GM21576 (cell line): Measurements from ENCODE around the gene DPRX.
"Not testable (repeated sequence)": the region's sequence is repeated elsewhere in the genome, so short reads cannot be mapped to it uniquely, and the experiment has no call there.

Source experiments
- ATAC-seq: cut with Tn5 transposase; IDR thresholded peaks from one replicate; pipeline ENCODE4 v1.9.1; 2021; ENCODE audit warnings: mild to moderate bottlenecking, moderate library complexity; ENCODE audit not compliant: unreplicated experiment

The DPRX gene

DNA sequence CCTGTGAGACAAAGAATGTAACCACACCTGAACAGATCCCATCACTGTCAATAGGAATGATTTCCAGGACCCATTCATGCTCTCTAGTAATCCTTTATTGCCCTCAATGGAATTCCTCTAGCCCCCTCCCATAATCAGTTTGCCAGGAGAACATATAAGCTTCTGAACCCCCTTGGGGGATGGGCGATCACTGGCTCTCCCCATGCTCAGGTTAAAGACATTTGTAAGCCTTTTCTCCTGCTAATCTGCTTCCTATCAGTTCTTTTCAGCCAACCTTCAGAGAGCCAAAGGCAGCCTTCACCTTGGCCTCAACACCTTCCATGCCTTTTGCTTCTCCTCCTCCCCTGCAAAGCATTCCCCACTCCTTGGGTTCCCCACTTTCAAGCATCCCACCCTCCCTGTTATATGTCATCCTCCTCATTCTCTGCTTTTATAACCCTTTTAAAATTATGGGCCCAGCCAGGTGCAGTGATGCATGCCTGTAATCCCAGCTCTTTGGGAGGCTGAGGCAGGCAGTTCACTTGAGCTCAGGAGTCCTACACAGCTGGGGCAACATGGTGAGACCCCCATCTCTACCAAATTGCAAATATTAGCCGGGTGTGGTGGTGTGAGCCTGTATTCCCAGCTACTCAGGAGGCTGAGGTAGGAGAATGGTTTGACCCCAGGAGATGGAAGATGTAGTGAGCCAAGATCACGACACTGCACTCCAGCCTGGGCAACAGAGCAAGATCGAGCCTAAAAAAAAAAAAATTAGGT lies 12.4 kb downstream of the DPRX start:
- no peak for ATAC-seq

DNA sequence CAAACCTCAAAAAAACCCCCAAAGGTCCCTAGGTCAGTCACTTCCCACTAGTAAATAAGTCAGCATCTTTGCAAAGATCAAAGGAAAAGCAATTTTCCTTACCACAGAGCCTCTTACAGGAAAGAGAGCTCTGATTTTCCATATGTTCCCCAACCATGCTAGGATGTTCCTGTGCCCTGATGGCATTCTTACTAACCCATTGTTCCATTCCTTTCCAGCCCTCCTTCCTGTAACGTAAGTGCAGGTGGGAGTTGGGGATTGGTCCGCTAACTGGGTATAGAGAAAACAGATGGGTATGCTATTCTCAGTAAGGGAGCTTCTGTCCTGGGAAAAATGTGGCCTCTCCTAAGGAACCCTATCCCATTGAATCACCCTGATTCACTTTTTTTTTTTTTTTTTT lies 14.3 kb downstream of the DPRX start:
- ATAC-seq, result no peak

DNA sequence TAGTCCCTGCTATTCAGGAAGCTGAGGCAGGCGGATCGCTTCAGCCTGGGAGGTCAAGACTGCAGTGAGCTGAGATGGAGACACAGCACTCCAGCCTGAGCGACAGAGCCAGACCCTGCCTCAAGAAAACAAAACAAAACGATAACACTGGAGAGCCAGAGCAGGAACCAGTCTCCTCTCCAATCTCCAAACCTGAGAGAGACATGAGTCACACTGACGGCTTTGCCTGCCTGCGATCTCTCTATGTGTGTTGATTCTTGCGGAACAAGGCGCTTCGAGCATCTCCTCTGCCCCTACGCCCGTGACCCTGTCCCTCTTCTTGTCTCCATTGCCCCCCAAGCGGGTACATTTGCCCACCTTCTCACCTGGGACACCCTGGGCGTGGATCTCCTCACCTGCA lies 15.6 kb downstream of the DPRX start:
- ATAC-seq, result no peak

GRCh38 chr19:53647792-53648191 lies 16.0 kb downstream of the DPRX start:
- ATAC-seq, result no peak

DNA sequence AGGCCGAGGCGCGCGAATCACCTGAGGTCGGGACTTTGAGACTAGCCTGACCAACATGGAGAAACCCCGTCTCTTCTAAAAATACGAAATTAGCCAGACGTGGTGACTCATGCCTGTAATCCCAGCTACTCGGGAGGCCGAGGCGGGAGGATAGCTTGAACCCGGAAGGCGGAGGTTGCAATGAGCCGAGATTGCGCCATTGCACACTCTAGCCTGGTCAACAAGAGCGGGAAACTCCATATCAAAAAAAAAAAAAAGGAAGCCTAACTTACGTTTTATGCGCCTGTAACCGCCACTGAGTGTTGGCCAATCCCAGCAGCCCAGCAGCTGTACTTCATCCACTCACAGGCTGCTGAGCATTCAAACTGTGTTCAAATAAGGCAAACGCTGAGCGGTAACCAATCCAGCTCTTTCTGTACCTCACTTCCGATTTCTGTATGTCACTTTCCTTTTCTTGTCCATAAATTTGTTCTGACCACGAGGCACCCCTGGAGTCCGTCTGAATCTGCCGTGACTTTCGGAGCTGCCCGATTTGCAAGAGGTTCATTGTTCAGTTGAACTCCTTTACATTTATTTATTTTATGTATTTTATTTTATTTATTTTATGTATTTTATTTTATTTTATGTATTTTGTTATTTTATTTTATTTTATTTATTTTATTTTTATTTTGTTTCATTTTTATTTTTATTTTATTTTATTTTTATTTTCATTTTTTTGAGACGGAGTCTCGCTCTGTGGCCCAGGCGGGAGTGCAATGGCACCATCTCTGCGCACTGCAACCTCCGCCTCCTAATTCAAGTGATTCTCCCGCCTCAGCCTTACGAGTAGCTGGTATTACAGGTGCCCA lies 18.2 kb downstream of the DPRX start:
- ATAC-seq, result no peak

- ATAC-seq, result no peak
Observed at GRCh38 chr19:53652476-53652875, 20.7 kb downstream of the DPRX start.

DNA sequence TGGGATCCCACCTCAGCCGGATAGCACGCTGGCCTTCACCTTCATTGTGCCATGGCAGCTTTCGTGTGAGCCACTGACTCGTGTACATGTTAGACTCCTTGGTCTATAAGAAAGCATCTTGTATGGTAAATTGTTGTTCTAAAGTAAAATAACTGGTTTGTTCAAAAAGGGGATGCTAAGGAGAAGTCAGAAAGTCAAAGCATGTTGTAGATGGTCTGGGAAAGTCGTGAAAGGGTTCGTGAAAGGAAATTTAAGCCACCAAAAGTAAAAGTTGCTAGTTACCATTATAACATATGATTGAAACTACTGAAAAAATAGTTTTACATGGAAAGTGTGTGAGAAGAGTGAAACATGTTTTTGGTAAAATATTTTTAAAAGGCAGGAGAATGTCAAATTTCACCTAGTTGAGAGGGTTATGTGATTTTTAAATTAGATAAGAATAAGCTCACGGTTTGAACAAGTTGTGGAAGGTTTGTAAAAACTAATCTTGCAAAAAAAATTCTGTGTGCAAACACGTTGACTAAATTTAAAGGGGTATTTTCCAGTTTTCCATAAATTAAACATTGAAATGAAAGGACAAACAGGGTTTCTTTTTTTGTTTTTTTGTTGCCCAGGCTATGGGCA lies 23.4 kb downstream of the DPRX start:
- no peak for ATAC-seq

DNA sequence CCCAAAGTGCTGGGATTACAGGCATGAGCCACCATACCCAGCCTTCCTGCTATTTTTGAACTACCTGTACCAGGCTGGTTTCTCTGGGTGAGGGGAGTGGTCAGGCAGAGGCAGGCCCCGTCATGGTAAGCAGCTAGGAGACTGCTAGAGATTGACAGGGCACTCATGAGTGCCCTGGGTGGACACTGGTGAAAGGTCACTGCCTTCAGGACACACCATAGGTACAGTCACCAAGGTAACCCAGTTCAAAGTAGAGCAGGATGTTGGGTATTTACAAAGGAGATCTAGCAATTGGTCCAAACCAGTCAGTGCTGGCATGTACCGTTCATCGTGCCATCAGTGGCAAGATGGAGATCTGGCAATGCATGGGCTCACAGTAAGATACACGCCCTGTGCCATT lies 25.5 kb downstream of the DPRX start:
- ATAC-seq, result no peak

DNA sequence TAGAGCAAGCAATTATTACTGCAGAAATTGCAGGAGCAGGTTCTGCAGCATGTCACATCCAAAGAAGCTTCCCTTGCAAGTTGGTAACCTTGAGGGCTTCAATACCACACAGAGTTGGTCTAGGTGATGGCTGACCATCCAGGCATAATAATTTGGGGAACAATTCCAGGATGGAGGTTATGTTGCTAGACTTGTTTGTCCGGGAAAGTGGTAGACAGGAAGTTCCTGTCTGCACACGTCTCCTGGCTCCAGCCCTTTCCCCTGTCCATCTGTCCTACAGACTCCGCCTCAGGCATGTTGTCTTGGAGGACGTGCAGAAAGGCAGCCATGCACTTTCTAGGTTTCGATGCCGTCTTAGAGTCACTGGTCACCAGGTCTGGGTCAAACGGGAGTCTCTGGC lies 26.0 kb downstream of the DPRX start:
- no peak for ATAC-seq

DNA sequence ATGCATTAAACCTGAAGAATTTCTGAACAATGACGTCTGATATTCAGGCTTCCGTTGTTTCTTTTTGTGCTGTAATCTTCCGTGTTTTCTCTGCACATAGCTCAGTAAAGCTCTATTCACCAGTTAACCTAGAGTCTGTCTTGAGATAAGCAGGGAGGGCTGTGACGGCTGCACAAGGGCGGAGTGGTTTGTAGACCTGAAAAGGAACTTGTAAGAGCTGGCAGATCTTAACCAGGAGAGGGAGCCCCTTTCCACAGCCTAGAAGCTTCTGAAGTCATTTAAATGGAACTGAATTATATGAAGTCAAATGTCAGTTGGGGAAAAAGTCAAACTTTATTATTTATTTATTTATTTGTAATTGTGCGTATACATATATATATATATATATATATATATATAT lies 27.5 kb downstream of the DPRX start:
- ATAC-seq, result no peak

GRCh38 chr19:53660584-53660983 lies 28.8 kb downstream of the DPRX start:
- ATAC-seq, result no peak

DNA sequence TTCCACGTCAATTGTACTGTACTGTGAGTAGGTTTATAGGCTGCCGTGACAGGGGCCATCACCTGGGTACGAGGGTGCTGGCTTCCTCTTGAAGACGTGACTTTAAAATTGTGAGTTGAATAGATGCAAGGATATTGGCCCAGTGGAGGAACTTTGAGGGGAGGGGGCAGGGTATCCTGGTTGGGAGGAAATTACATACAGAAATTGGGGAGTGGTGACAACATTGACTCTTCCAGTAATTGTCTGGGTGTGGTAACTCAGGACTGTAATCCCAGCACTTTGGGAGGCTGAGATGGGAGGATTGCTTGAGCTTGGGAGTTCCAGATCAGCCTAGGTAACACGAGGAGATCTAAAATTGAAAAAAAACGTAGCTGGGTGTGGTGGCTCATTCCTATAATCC lies 30.4 kb downstream of the DPRX start:
- no peak for ATAC-seq

DNA sequence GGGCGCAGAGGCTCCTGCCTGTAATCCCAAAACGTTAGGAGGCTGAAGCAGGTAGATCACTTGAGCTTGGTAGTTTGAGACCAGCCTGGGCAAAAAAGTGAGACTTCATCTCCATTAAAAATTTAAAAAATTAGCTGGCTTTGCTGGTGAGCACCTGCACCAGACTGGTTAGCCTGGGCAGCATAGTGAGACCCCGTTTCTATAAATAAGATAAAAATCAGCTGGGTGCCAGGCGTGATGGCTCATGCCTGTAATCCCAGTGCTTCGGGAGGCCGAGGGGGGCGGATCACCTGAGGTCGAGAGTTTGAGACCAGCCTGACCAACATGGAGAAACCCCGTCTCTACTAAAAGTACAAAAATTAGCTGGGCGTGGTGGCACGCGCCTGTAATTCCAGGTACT lies 32.4 kb downstream of the DPRX start:
- no peak for ATAC-seq

DNA sequence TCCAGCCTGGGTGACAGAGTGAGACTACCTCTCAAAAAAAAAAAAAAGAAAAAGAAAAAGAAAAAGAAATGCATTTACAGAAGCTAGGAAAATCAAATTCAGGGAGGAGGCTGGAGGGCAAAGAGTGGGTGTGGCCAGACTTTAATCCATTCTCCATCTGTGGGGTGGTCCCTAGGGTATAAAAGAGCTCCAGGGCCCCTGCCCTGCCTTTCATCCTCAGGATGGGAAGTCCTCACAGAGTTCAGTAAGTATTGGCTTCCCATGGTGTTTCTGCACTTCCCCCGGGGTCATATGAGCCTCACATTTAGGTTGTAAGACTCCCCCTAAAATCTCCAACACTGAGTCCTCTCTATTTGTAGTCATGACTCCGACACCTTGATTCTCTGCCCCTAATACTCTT lies 33.0 kb downstream of the DPRX start:
- ATAC-seq, result no peak

- not testable (repeated sequence) for ATAC-seq
Observed at GRCh38 chr19:53666331-53666730, 34.5 kb downstream of the DPRX start.

- ATAC-seq, result not testable (repeated sequence)
Observed at GRCh38 chr19:53668804-53669203, 37.0 kb downstream of the DPRX start.

- ATAC-seq, result no peak
Observed at GRCh38 chr19:53670345-53670744, 38.5 kb downstream of the DPRX start.

DNA sequence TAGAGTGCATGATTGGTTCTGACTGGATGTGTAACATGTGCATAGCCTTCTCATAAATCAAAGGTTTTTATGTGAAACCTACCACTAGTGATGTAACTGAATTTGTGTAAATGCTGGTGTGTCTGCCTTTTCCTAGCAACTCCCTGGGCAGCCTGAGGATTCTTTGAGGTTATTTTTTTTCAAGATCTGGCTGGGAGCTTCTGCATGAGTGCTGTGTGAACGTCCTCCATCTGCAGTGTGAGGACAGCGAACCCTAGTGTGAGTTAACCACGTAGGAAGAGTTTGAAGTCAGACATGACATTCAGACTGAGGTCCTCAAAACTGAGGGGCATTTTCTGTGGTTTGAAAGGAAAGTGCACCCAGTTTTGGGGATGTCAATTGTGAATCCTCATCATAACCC lies 39.9 kb downstream of the DPRX start:
- no peak for ATAC-seq
